ENCODE measurements around the gene EPSTI1. TPM values are rescaled to one million over a fixed set of nuclear protein-coding genes. Genes with fewer than 3 reads are reported as not detected.

Gene EPSTI1
- total RNA-seq, 4 donors from 2014 or later = 1.1 to 10.2 (median 5.8) TPM

- peaks cover 0 to 16% (median 0%) of the 10 kb centered on the region in 3 donors for H3K36me3 ChIP-seq
- no peak overlapping the region for H3K4me3 ChIP-seq
Measured at GRCh38 chr13:42926043-42926442, 66.0 kb downstream of the EPSTI1 start.

GRCh38 chr13:42925626-42926025 is 66.4 kb downstream of the EPSTI1 start:
- Histone ChIP-seq H3K27me3 (no peaks in the 10 kb centered on the region), H3K4me1 (peaks cover 0 to 11% (median 0%) of the 10 kb centered on the region in 3 donors), H3K27ac (no peak overlapping the region), H3K9me3 (no peaks in the 10 kb centered on the region), H3K36me3 (peaks cover 0 to 16% (median 0%) of the 10 kb centered on the region in 3 donors), H3K4me3 (no peak overlapping the region)
- TF ChIP-seq POLR2A (IDR thresholded peaks at IDR 0.05) (no peak), CTCF (IDR thresholded peaks at IDR 0.05) (no peak)
- intact Hi-C loops (cut with DNase I) = no loop called here
- 97 to 100% methylated on average over 2 of the region's 2 CpGs for WGBS, 2 donors
- no peak for DNase-seq

More at GRCh38 chr13:42926043-42926442, 66.0 kb downstream of the EPSTI1 start:
- no peak overlapping the region for H3K27ac ChIP-seq
- H3K9me3 ChIP-seq = no peaks in the 10 kb centered on the region
- peaks cover 0 to 11% (median 0%) of the 10 kb centered on the region in 3 donors for H3K4me1 ChIP-seq
- 94 to 95% methylated on average over 3 of the region's 3 CpGs for WGBS, 2 donors
- H3K27me3 ChIP-seq = no peaks in the 10 kb centered on the region
- intact Hi-C loops (cut with DNase I) = no loop called here
- TF ChIP-seq POLR2A (IDR thresholded peaks at IDR 0.05) = no peak
- no peak for TF ChIP-seq CTCF (IDR thresholded peaks at IDR 0.05)
- DNase-seq = no peak

- H3K27ac ChIP-seq = no peak overlapping the region
- 86 to 88% methylated on average over 5 of the region's 5 CpGs for WGBS, 2 donors
- intact Hi-C loops (cut with DNase I) = no loop called here
Measured at GRCh38 chr13:42924344-42924743, 67.7 kb downstream of the EPSTI1 start.

GRCh38 chr13:42907745-42908144 is 84.3 kb downstream of the EPSTI1 start:
- intact Hi-C loops (cut with DNase I) = no loop called here
- WGBS, 2 donors = 88 to 92% methylated on average over 4 of the region's 4 CpGs
- no peaks in the 10 kb centered on the region for H3K27me3 ChIP-seq
- no peak for DNase-seq
- no peaks in the 10 kb centered on the region for H3K36me3 ChIP-seq
- H3K27ac ChIP-seq = no peak overlapping the region
- H3K4me3 ChIP-seq = no peak overlapping the region
- no peaks in the 10 kb centered on the region for H3K4me1 ChIP-seq
- no peaks in the 10 kb centered on the region for H3K9me3 ChIP-seq
- TF ChIP-seq CTCF (IDR thresholded peaks at IDR 0.05) (no peak), POLR2A (IDR thresholded peaks at IDR 0.05) (no peak)

More at GRCh38 chr13:42924344-42924743, 67.7 kb downstream of the EPSTI1 start:
- Histone ChIP-seq H3K4me3 (no peak overlapping the region), H3K36me3 (peaks cover 0 to 24% (median 0%) of the 10 kb centered on the region in 3 donors), H3K9me3 (no peaks in the 10 kb centered on the region), H3K4me1 (peaks cover 0 to 11% (median 0%) of the 10 kb centered on the region in 3 donors), H3K27me3 (no peaks in the 10 kb centered on the region)
- DNase-seq = no peak
- no peak for TF ChIP-seq POLR2A (IDR thresholded peaks at IDR 0.05)
- TF ChIP-seq CTCF (IDR thresholded peaks at IDR 0.05) = no peak

- Histone ChIP-seq H3K27me3 (no peaks in the 10 kb centered on the region), H3K4me1 (no peaks in the 10 kb centered on the region)
- WGBS, 2 donors = 52 to 83% methylated on average over 4 of the region's 4 CpGs
Measured at GRCh38 chr13:42906257-42906656, 85.8 kb downstream of the EPSTI1 start.

More at GRCh38 chr13:42906257-42906656, 85.8 kb downstream of the EPSTI1 start:
- no peaks in the 10 kb centered on the region for H3K36me3 ChIP-seq
- DNase-seq = no peak
- intact Hi-C loops (cut with DNase I) = no loop called here
- no peak overlapping the region for H3K4me3 ChIP-seq
- H3K27ac ChIP-seq = no peak overlapping the region
- no peak for TF ChIP-seq POLR2A (IDR thresholded peaks at IDR 0.05)
- TF ChIP-seq CTCF (IDR thresholded peaks at IDR 0.05) = no peak
- H3K9me3 ChIP-seq = no peaks in the 10 kb centered on the region

All from esophagus squamous epithelium (tissue), 5 donors.